Activated T-helper 9 cell treated with anti-CD3 and anti-CD28 coated beads, Interleukin-2, amount 50 U/mL, for 16 hours (primary cell): Measurements from ENCODE around the gene PPWD1.
A peak's percentile ranks its signal among the peaks of the same experiment; 100 is the strongest.
"Not testable (repeated sequence)": the region's sequence is repeated elsewhere in the genome, so short reads cannot be mapped to it uniquely, and the experiment has no call there.

Experiments used
- DNase-seq: peaks from one replicate; pipeline ENCODE4 v3.0.0-alpha.2; 2020; ENCODE audit warnings: low read depth

The PPWD1 gene

GRCh38 chr5:65562731-65563701, at the start of gene PPWD1, which contains the start of gene CENPK:
TSS of gene PPWD1 (plus strand) at chr5:65563296. CDS start at chr5:65563311, 15 bp downstream.
TSS of gene CENPK (minus strand) at chr5:65563168. CDS start at chr5:65554907, 8,261 bp downstream.
- peak; percentile 92 for DNase-seq

- DNase-seq = no peak
Observed at GRCh38 chr5:65525726-65526125, 37.4 kb upstream of the PPWD1 start.

- no peak for DNase-seq
Observed at GRCh38 chr5:65530904-65531303, 32.2 kb upstream of the PPWD1 start.

- DNase-seq = no peak
Observed at GRCh38 chr5:65535529-65535987, 27.5 kb upstream of the PPWD1 start.

GRCh38 chr5:65539827-65540226, 23.3 kb upstream of the PPWD1 start:
- no peak for DNase-seq

GRCh38 chr5:65544473-65544872, 18.6 kb upstream of the PPWD1 start:
- DNase-seq = no peak

- no peak for DNase-seq
Observed at GRCh38 chr5:65546141-65546540, 17.0 kb upstream of the PPWD1 start.

- DNase-seq = no peak
Observed at GRCh38 chr5:65548281-65548680, 14.8 kb upstream of the PPWD1 start.

- no peak for DNase-seq
Observed at GRCh38 chr5:65553941-65554340, 9.2 kb upstream of the PPWD1 start.

- no peak for DNase-seq
Observed at GRCh38 chr5:65555287-65555686, 7.8 kb upstream of the PPWD1 start.

GRCh38 chr5:65556181-65556580, 6.9 kb upstream of the PPWD1 start:
- no peak for DNase-seq

GRCh38 chr5:65556718-65557117, 6.4 kb upstream of the PPWD1 start:
- DNase-seq = no peak

- no peak for DNase-seq
Observed at GRCh38 chr5:65563777-65564176, 681 bp downstream of the PPWD1 start.

GRCh38 chr5:65566505-65566904, 3.4 kb downstream of the PPWD1 start:
- DNase-seq = no peak

- DNase-seq = no peak
Observed at GRCh38 chr5:65570598-65571226, 7.6 kb downstream of the PPWD1 start.

GRCh38 chr5:65577141-65577540, 14.0 kb downstream of the PPWD1 start:
- no peak for DNase-seq

GRCh38 chr5:65588694-65589093, 25.6 kb downstream of the PPWD1 start:
- no peak for DNase-seq

GRCh38 chr5:65601761-65602160, 38.7 kb downstream of the PPWD1 start:
- DNase-seq = not testable (repeated sequence)

GRCh38 chr5:65611524-65611923, 48.4 kb downstream of the PPWD1 start:
- no peak for DNase-seq

GRCh38 chr5:65612298-65612907, 49.3 kb downstream of the PPWD1 start:
- DNase-seq = no peak

GRCh38 chr5:65620021-65620420, 56.9 kb downstream of the PPWD1 start:
- DNase-seq = no peak

GRCh38 chr5:65621961-65622360, 58.9 kb downstream of the PPWD1 start:
- DNase-seq = not testable (repeated sequence)

GRCh38 chr5:65623482-65623881, 60.4 kb downstream of the PPWD1 start:
- DNase-seq = no peak
